Type B pancreatic cell (in vitro differentiated cells): ENCODE measurements around the gene HERC4. TPM values are rescaled to one million over a fixed set of nuclear protein-coding genes. Genes with fewer than 3 reads are reported as not detected.

Experiments
- DNase-seq: peaks from one replicate; pipeline ENCODE4 v3.0.0; 2021; ENCODE audit warnings: mixed read lengths; ENCODE audit not compliant: unreplicated experiment; ENCODE audit errors: extremely low spot score
- H3K27ac Mint-ChIP-seq: 2 replicates; pipeline ENCODE4 v1.8.0; 2021; ENCODE audit warnings: mild to moderate bottlenecking, mixed read lengths
- H3K27me3 Mint-ChIP-seq: 2 replicates; pipeline ENCODE4 v1.8.0; 2021; ENCODE audit warnings: mixed read lengths
- H3K36me3 Mint-ChIP-seq: 2 replicates; pipeline ENCODE4 v1.8.0; 2021; ENCODE audit warnings: mixed read lengths
- H3K4me1 Mint-ChIP-seq: one replicate; pipeline ENCODE4 v1.8.0; 2021; ENCODE audit warnings: mixed read lengths; ENCODE audit not compliant: unreplicated experiment
- H3K4me3 Mint-ChIP-seq: 2 replicates; pipeline ENCODE4 v1.8.0; 2021; ENCODE audit warnings: mild to moderate bottlenecking, mixed read lengths
- H3K9me3 Mint-ChIP-seq: 2 replicates; pipeline ENCODE4 v1.8.0; 2021; ENCODE audit warnings: mixed read lengths
- total RNA-seq: library from RNA; stranded (reverse); gene quantifications from 2 replicates; pipeline ENCODE4 v1.2.1, GENCODE V29; 2021; ENCODE audit warnings: low replicate concordance
- TF ChIP-seq, protein P1 (sequence below): fragments of 200-600 bp; sonication (generic); conservative IDR thresholded peaks from 2 replicates; pipeline ENCODE4 v1.5.0; 2021; ENCODE audit warnings: antibody characterized with exemption, mild to moderate bottlenecking

HERC4 gene
- total RNA-seq, 1 donor from 2014 or later: 50.5 TPM

DNA sequence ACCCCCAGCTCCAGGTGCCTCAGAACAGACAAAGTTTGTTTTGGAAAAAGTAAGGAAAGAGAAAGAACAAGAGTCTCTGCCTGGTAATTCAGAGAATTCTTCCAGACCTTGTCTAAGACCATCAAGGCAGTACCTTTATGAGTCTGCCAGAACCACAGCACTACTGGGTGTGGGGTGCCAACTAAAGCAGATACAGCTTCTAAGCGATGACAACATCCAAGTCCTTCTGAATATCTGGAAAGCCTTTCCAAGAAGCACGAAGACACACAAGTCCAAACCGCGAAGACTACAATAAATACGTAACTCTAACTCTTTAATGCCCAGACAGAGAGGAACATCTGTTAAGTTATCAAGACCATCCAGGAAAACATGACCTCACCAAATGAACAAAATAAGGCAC lies 96.3 kb downstream of the HERC4 start:
- Mint-ChIP-seq H3K9me3 (no peaks in the 10 kb centered on the region), H3K4me1 (no peaks in the 10 kb centered on the region), H3K4me3 (no peak overlapping the region), H3K27ac (no peak overlapping the region), H3K27me3 (no peaks in the 10 kb centered on the region), H3K36me3 (peaks cover 48% of the 10 kb centered on the region)
- no peak for DNase-seq
- TF ChIP-seq, protein P1, sequence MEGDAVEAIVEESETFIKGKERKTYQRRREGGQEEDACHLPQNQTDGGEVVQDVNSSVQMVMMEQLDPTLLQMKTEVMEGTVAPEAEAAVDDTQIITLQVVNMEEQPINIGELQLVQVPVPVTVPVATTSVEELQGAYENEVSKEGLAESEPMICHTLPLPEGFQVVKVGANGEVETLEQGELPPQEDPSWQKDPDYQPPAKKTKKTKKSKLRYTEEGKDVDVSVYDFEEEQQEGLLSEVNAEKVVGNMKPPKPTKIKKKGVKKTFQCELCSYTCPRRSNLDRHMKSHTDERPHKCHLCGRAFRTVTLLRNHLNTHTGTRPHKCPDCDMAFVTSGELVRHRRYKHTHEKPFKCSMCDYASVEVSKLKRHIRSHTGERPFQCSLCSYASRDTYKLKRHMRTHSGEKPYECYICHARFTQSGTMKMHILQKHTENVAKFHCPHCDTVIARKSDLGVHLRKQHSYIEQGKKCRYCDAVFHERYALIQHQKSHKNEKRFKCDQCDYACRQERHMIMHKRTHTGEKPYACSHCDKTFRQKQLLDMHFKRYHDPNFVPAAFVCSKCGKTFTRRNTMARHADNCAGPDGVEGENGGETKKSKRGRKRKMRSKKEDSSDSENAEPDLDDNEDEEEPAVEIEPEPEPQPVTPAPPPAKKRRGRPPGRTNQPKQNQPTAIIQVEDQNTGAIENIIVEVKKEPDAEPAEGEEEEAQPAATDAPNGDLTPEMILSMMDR: no peak

GRCh38 chr10:67977251-67977650 lies 97.8 kb downstream of the HERC4 start:
- no peaks in the 10 kb centered on the region for H3K27me3 Mint-ChIP-seq
- no peak for DNase-seq
- peaks cover 47% of the 10 kb centered on the region for H3K36me3 Mint-ChIP-seq
- H3K4me3 Mint-ChIP-seq: no peak overlapping the region
- H3K4me1 Mint-ChIP-seq: no peaks in the 10 kb centered on the region
- TF ChIP-seq, protein P1: no peak
- H3K27ac Mint-ChIP-seq: no peak overlapping the region
- no peaks in the 10 kb centered on the region for H3K9me3 Mint-ChIP-seq

DNA sequence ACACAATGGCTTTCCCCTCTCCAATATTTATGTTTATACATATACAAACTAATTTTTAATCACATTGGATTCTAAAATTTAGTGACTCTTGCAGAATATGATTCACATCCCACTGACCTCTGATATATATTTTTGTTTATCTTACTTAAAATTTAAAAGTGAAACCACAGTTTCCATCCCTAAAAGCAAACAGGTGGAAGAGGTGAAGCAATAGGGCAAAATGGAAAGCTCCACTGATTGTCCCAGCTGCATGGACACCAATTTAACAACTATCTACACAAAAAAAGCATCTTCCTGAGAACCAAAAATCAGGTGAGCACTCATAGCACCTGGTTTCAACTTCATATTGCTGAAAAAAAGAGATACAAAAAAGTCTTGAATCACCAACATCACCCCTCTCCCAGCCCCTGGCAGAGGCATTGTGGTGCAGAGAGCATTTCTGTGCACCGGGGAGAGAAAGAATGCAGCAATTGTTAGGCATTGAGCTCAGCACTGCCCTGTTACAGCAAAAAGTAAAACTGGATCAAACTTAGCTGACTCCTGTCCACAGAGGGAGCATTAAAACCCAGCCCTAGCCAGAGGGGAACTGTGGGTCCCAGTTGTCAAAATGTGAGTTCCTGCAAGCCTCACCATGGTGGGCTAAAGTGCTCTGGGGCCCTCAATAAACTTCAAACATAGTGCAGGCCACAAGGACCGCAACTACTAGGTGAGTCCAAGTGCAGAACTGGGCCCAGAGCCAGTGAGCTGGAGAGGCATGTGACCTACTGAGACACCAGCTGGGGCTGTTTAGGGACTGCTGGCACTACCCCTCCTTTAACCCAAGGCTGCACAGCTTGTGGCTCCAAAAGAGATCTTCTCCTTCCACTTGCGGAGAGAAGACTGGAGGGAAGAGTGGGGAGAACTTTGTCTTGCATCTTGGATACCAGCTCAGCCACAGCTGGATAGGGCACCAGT lies 98.5 kb downstream of the HERC4 start:
- H3K27me3 Mint-ChIP-seq: no peaks in the 10 kb centered on the region
- H3K36me3 Mint-ChIP-seq: peaks cover 47% of the 10 kb centered on the region
- H3K4me1 Mint-ChIP-seq: no peaks in the 10 kb centered on the region
- no peak for DNase-seq
- H3K27ac Mint-ChIP-seq: no peak overlapping the region
- TF ChIP-seq, protein P1: no peak
- H3K9me3 Mint-ChIP-seq: no peaks in the 10 kb centered on the region
- H3K4me3 Mint-ChIP-seq: no peak overlapping the region

DNA sequence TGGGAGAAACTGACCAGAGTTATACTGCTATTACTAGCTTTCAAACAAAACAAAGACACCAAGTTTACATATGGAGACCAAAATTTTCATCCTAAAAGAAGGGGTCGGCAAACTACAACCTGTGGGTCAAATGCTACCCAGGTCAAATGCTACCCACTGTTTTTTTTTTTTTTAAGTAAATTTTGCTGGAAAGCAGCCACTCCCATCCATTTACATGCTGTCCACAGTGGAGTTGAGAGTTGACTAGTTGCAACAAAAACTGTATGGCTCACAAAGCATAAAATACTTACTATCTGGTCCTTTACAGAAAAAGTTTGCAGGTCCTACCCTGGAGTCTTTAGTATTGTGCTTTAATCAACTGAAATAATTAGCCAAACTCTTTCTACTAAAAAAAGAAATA lies 99.2 kb downstream of the HERC4 start:
- peaks cover 43% of the 10 kb centered on the region for H3K36me3 Mint-ChIP-seq
- TF ChIP-seq, protein P1: no peak
- DNase-seq: no peak
- H3K4me1 Mint-ChIP-seq: no peaks in the 10 kb centered on the region
- no peak overlapping the region for H3K27ac Mint-ChIP-seq
- H3K4me3 Mint-ChIP-seq: no peak overlapping the region
- no peaks in the 10 kb centered on the region for H3K27me3 Mint-ChIP-seq
- no peaks in the 10 kb centered on the region for H3K9me3 Mint-ChIP-seq

DNA sequence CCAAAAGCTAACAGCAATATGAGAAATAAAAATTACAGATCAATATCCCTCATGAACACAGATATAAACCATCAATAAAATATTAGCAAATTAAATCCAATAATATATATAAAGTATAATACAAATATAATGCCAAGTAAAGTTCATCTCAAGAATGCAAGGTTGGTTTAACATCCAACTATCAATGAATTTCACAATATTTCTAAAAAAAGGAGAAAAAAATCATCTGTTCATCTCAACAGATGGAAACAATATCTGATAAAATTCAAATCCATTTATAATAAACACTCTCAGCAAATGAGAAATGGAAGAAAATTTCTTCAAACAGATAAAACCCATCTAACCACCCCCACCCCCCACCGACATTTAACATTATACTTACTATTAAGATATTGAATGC lies 103.8 kb downstream of the HERC4 start:
- TF ChIP-seq, protein P1: no peak
- peaks cover 53% of the 10 kb centered on the region for H3K36me3 Mint-ChIP-seq
- no peaks in the 10 kb centered on the region for H3K4me1 Mint-ChIP-seq
- no peak overlapping the region for H3K27ac Mint-ChIP-seq
- no peaks in the 10 kb centered on the region for H3K9me3 Mint-ChIP-seq
- H3K4me3 Mint-ChIP-seq: no peak overlapping the region
- no peaks in the 10 kb centered on the region for H3K27me3 Mint-ChIP-seq
- no peak for DNase-seq
